HG03139 (cell line): ENCODE results near the gene MMP14.
"Not testable (repeated sequence)": the region's sequence is repeated elsewhere in the genome, so short reads cannot be mapped to it uniquely, and the experiment has no call there.

Source experiments
- ATAC-seq: cut with Tn5 transposase; IDR thresholded peaks from one replicate; pipeline ENCODE4 v1.9.1; 2021; ENCODE audit not compliant: unreplicated experiment

MMP14 gene

GRCh38 chr14:22854963-22855724 is 18.8 kb downstream of the MMP14 start:
- ATAC-seq = no peak

- ATAC-seq = no peak
Measured at GRCh38 chr14:22856428-22856827, 20.0 kb downstream of the MMP14 start.

GRCh38 chr14:22860377-22860776 is 24.0 kb downstream of the MMP14 start:
- ATAC-seq = not testable (repeated sequence)

- no peak for ATAC-seq
Measured at GRCh38 chr14:22861651-22862050, 25.3 kb downstream of the MMP14 start.

GRCh38 chr14:22864979-22865378 is 28.6 kb downstream of the MMP14 start:
- ATAC-seq = no peak

- no peak for ATAC-seq
Measured at GRCh38 chr14:22865424-22866405, 29.3 kb downstream of the MMP14 start.

DNA sequence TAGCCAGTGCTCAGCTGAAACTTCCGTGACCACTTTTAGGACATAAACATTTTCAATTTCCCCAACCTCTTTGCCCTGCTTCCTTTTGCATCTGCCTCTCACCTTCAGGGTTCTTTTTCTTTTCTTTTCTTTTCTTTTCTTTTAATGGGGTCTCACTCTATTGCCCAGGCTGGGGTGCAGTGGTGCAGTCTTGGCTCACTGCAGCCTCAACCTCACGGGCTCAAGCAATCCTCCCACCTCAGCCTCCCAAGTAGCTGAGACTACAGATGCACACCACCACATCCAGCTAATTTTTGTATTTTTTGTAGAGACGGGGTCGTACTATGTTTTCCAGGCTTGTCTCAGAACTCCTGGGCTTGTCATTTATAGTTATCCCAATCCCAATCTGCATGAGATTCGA is 30.5 kb downstream of the MMP14 start:
- no peak for ATAC-seq

- ATAC-seq = peak; percentile 30
Measured at GRCh38 chr14:22870811-22871223, 34.4 kb downstream of the MMP14 start.

- peak; percentile 74 for ATAC-seq
Measured at GRCh38 chr14:22871224-22872032, 35.0 kb downstream of the MMP14 start, which contains the start of gene LRP10. Gene LRP10 (plus strand): TSS chr14:22871740. CDS start chr14:22872304, 564 bp downstream.

- ATAC-seq = peak; percentile 23
Measured at GRCh38 chr14:22872033-22872832, 35.8 kb downstream of the MMP14 start.

DNA sequence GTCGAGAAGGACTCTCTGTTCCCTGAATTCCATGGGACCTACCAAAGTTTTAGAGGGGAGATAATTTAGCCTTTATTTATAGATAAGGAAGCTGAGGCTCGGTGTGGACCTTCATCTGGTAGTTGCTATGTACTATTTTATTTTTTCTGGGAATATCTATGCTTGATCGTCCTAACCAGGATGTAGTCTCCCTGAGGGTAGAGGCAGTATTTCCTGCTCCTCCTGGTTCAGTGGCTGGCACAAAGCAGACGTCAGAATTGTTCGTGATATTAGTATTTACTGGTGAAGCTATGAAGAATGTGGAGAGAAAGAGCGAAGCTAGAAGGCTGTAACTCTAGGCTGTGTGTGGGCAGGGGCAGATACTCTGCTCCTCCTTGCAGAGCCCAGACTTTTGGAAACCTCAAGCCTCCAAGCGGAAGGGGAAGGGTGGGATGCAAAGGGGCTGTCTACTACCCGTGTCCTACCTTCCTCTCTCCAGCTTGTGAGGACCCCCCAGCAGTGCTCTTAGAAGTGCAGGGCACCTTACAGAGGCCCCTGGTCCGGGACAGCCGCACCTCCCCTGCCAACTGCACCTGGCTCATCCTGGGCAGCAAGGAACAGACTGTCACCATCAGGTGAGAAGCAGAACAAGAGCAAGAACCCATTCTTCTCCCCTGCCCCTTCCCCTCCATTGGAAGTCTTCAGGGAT is 36.6 kb downstream of the MMP14 start:
- no peak for ATAC-seq

DNA sequence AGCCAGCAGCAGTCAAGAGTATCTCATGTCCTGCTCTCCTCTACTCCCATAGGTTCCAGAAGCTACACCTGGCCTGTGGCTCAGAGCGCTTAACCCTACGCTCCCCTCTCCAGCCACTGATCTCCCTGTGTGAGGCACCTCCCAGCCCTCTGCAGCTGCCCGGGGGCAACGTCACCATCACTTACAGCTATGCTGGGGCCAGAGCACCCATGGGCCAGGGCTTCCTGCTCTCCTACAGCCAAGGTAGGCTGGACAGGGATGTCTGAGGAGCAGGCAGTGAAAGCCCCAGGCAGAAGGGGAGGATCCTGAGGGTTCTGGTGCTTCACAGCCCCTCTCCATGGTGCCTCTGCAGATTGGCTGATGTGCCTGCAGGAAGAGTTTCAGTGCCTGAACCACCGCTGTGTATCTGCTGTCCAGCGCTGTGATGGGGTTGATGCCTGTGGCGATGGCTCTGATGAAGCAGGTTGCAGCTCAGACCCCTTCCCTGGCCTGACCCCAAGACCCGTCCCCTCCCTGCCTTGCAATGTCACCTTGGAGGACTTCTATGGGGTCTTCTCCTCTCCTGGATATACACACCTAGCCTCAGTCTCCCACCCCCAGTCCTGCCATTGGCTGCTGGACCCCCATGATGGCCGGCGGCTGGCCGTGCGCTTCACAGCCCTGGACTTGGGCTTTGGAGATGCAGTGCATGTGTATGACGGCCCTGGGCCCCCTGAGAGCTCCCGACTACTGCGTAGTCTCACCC is 38.8 kb downstream of the MMP14 start:
- no peak for ATAC-seq

- no peak for ATAC-seq
Measured at GRCh38 chr14:22875748-22876319, 39.4 kb downstream of the MMP14 start.

GRCh38 chr14:22877000-22877501 is 40.7 kb downstream of the MMP14 start:
- no peak for ATAC-seq

GRCh38 chr14:22878271-22879246 is 42.2 kb downstream of the MMP14 start:
- ATAC-seq = no peak

- no peak for ATAC-seq
Measured at GRCh38 chr14:22882064-22882463, 45.7 kb downstream of the MMP14 start.

- ATAC-seq = no peak
Measured at GRCh38 chr14:22882529-22883172, 46.3 kb downstream of the MMP14 start.
